GM12874 (cell line): ENCODE measurements around the gene SPATA31C1.

Source experiments
- TF ChIP-seq, protein P1 (sequence below): IDR thresholded peaks from 2 replicates; pipeline ENCODE4 v1.5.1; 2011; ENCODE audit warnings: low read depth, mild to moderate bottlenecking, control low read depth, low read length, moderate library complexity; ENCODE audit not compliant: insufficient read depth

The SPATA31C1 gene

GRCh38 chr9:87874304-87874623 lies 43.5 kb upstream of the SPATA31C1 start:
- TF ChIP-seq, protein P1, sequence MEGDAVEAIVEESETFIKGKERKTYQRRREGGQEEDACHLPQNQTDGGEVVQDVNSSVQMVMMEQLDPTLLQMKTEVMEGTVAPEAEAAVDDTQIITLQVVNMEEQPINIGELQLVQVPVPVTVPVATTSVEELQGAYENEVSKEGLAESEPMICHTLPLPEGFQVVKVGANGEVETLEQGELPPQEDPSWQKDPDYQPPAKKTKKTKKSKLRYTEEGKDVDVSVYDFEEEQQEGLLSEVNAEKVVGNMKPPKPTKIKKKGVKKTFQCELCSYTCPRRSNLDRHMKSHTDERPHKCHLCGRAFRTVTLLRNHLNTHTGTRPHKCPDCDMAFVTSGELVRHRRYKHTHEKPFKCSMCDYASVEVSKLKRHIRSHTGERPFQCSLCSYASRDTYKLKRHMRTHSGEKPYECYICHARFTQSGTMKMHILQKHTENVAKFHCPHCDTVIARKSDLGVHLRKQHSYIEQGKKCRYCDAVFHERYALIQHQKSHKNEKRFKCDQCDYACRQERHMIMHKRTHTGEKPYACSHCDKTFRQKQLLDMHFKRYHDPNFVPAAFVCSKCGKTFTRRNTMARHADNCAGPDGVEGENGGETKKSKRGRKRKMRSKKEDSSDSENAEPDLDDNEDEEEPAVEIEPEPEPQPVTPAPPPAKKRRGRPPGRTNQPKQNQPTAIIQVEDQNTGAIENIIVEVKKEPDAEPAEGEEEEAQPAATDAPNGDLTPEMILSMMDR: no peak

GRCh38 chr9:87875060-87875459 lies 42.7 kb upstream of the SPATA31C1 start:
- TF ChIP-seq, protein P1: no peak

DNA sequence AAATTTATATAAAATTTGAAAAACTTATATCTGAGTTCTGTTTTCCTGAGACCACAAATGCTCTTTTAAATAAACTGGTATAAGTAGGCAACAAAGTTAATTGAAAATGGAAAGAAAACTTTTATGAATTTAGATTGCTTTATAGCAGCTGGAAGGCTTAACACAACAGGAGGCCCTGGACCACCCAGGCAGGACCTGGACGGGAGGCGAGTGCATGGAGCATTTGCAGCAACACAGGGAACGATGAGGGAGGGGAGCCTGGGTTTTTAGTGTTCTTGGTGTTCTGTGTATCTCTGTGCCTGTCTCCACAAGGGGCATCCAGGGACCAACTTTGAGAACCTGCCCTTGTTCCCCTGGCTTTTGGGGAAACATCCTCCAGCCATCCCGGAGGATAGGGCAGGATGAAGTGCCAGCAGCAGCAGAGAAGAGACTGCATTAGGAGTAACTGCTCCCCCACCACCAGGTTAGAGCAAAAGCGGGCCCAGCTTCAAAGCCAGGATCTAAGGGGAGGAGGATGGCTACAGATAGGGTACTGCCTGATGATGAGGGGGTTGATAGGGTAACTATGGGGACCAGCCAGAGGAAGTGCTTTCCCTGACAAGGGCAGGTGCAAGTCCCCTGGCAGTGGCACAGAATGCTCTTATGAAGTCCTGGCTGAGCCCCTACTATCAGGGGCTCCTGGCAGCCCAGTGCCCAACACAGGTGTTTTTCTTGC lies 41.8 kb upstream of the SPATA31C1 start:
- TF ChIP-seq, protein P1: no peak

- TF ChIP-seq, protein P1: no peak
Observed at GRCh38 chr9:87876708-87877107, 41.1 kb upstream of the SPATA31C1 start.

DNA sequence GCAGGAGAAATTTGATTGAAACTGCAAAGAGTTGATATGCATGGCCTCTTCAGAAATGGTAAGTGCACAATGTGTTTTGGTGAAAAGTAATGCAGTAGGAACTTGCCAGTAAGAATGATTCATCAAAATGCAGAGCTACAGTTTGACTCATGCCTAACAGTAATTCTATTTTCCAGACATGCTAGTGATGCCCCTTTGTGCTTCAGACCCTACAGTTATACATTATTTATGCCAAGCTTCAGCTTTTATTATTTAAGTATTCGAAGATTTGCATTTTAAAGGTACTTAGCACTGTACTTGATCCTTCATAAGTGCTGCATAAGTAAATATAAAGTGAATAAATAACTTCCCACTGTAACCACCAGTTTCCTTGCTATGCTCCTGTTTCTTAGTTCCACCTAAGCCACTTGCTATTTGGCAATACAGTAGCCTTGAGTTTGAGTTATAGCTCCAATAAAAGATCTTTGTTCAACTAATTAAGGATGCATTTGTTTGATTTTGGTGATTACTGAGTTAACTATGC lies 38.7 kb upstream of the SPATA31C1 start:
- TF ChIP-seq, protein P1: no peak

GRCh38 chr9:87880116-87880515 lies 37.6 kb upstream of the SPATA31C1 start:
- TF ChIP-seq, protein P1: no peak

DNA sequence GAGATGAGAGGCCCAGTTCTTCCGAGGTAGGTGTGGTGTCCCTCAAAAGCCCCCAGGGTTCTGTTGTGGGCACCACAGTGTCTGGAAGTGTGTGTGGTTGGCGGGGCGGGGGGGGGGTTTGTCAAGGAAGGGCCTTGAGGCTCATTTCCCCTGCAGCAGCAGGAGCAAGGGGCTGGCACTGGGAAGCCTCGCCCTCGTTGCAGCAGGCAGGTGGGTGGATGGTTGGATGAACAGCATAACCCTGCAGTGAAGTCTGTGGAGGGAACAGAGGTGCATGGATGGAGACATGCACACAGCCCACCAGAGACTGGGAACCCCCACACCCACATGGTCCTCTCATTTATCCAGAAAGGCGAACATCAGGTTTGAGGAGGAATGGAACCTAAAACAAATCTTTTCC lies 37.1 kb upstream of the SPATA31C1 start:
- TF ChIP-seq, protein P1: no peak

- TF ChIP-seq, protein P1: no peak
Observed at GRCh38 chr9:87882627-87883026, 35.1 kb upstream of the SPATA31C1 start, which contains the start of gene SPATA31E1. TSS of gene SPATA31E1 (plus strand) at chr9:87882877. CDS start at chr9:87882892, 15 bp downstream.
